GM23248 (cell line): ENCODE measurements around the gene CHST13.

Source experiments
- EZH2 ChIP-seq: fragments of 200-600 bp; sonication (generic); IDR thresholded peaks from 2 replicates; pipeline ENCODE4 v1.6.1; 2018; ENCODE audit warnings: antibody characterized with exemption, mild to moderate bottlenecking; ENCODE audit not compliant: insufficient read depth, poor library complexity, severe bottlenecking
- EZH2phosphoT487 ChIP-seq: fragments of 200-600 bp; sonication (generic); IDR thresholded peaks from 2 replicates; pipeline ENCODE4 v1.6.1; 2018; ENCODE audit warnings: antibody characterized with exemption, moderate library complexity, mild to moderate bottlenecking, low read depth; ENCODE audit not compliant: insufficient read depth

- no peak for TF ChIP-seq EZH2phosphoT487
- no peak for TF ChIP-seq EZH2
Observed at GRCh38 chr3:126538966-126539365, 15.0 kb downstream of the CHST13 start.
